Medulla oblongata (tissue), 1 donor: ENCODE data around the gene PTGIS.

Source experiments
- DNase-seq: peaks from one replicate; pipeline ENCODE4 v3.0.0-alpha.2; 2015; ENCODE audit errors: extremely low spot score

Gene PTGIS

GRCh38 chr20:49529470-49529869, 38.5 kb downstream of the PTGIS start:
- DNase-seq, result no peak

GRCh38 chr20:49526568-49526967, 41.4 kb downstream of the PTGIS start:
- DNase-seq, result no peak

GRCh38 chr20:49526056-49526455, 41.9 kb downstream of the PTGIS start:
- no peak for DNase-seq

GRCh38 chr20:49523767-49524360, 44.1 kb downstream of the PTGIS start:
- DNase-seq, result no peak

- DNase-seq, result no peak
These were observed 46.6 kb downstream of the PTGIS start for GRCh38 chr20:49521356-49521755.

- no peak for DNase-seq
These were observed 48.1 kb downstream of the PTGIS start for GRCh38 chr20:49519777-49520359.

GRCh38 chr20:49519212-49519712, 48.7 kb downstream of the PTGIS start:
- DNase-seq, result no peak

- no peak for DNase-seq
These were observed 49.4 kb downstream of the PTGIS start for GRCh38 chr20:49518576-49518975.

- no peak for DNase-seq
These were observed 50.2 kb downstream of the PTGIS start for GRCh38 chr20:49517805-49518100.

GRCh38 chr20:49516916-49517804, 50.8 kb downstream of the PTGIS start:
- DNase-seq, result no peak

- DNase-seq, result no peak
These were observed 52.4 kb downstream of the PTGIS start for GRCh38 chr20:49515586-49515985.

- no peak for DNase-seq
These were observed 54.4 kb downstream of the PTGIS start for GRCh38 chr20:49513517-49513916.

- no peak for DNase-seq
These were observed 54.9 kb downstream of the PTGIS start for GRCh38 chr20:49513009-49513408.

GRCh38 chr20:49511788-49512525, 56.0 kb downstream of the PTGIS start:
- DNase-seq, result no peak

GRCh38 chr20:49510562-49511122, 57.3 kb downstream of the PTGIS start:
- DNase-seq, result no peak

GRCh38 chr20:49508435-49509199, 59.3 kb downstream of the PTGIS start:
- peak; percentile 51 for DNase-seq

GRCh38 chr20:49507741-49508434, 60.0 kb downstream of the PTGIS start:
- no peak for DNase-seq

- DNase-seq, result peak; percentile 40
These were observed 62.4 kb downstream of the PTGIS start for GRCh38 chr20:49505518-49505917.

- no peak for DNase-seq
These were observed 64.8 kb downstream of the PTGIS start for GRCh38 chr20:49503176-49503575.

GRCh38 chr20:49501917-49502316, 66.0 kb downstream of the PTGIS start:
- no peak for DNase-seq

- no peak for DNase-seq
These were observed 70.6 kb downstream of the PTGIS start for GRCh38 chr20:49497398-49497669.
